Activated CD4-positive, alpha-beta memory T cell treated with anti-CD3 and anti-CD28 coated beads, Interleukin-2, amount 10 ng/mL, durations not matched to agents 7 days and 5 days (primary cell): ENCODE results near the gene TAF1C. TPM values are rescaled to one million over a fixed set of nuclear protein-coding genes. Genes with fewer than 3 reads are reported as not detected.
A peak's percentile ranks its signal among the peaks of the same experiment; 100 is the strongest.
"Not testable (repeated sequence)": the region's sequence is repeated elsewhere in the genome, so short reads cannot be mapped to it uniquely, and the experiment has no call there.

ENCODE experiments used
- CTCF ChIA-PET: fragments of 350-600 bp; sonication (Branson Sonifier 250); formaldehyde crosslinking; loops from one replicate; lab custom pipeline; 2021; ENCODE audit warnings: antibody characterized with exemption, inconsistent platforms; lab: Charles Lee
- POLR2A ChIA-PET: fragments of 350-600 bp; sonication (Branson Sonifier 250); formaldehyde crosslinking; loops from one replicate; lab custom pipeline; 2021; ENCODE audit warnings: antibody characterized with exemption; lab: Charles Lee
- DNase-seq: peaks from one replicate; pipeline ENCODE4 v3.0.0-alpha.2; 2020
- H3K27ac Mint-ChIP-seq: one replicate; pipeline ENCODE4 v1.8.0; 2021; ENCODE audit warnings: mild to moderate bottlenecking, mixed read lengths
- H3K27me3 Mint-ChIP-seq: one replicate; pipeline ENCODE4 v1.8.0; 2021; ENCODE audit warnings: mixed read lengths
- H3K36me3 Mint-ChIP-seq: one replicate; pipeline ENCODE4 v1.8.0; 2021; ENCODE audit warnings: low read depth, mixed read lengths
- H3K4me1 Mint-ChIP-seq: one replicate; pipeline ENCODE4 v1.8.0; 2021; ENCODE audit warnings: mixed read lengths
- H3K4me3 Mint-ChIP-seq: one replicate; pipeline ENCODE4 v1.8.0; 2021; ENCODE audit warnings: mild to moderate bottlenecking, mixed read lengths
- H3K9me3 Mint-ChIP-seq: one replicate; pipeline ENCODE4 v1.8.0; 2021; ENCODE audit warnings: mixed read lengths
- total RNA-seq, 2 experiments: library from RNA; stranded (reverse); gene quantifications; one replicate each; pipeline ENCODE4 v1.2.3, GENCODE V29; 2021

TAF1C gene
- total RNA-seq, 2 experiments from 2014 or later, result 47.2 to 51.9 TPM

- DNase-seq, H3K4me3 Mint-ChIP-seq, H3K27me3 Mint-ChIP-seq, H3K27ac Mint-ChIP-seq, POLR2A ChIA-PET, H3K9me3 Mint-ChIP-seq, H3K4me1 Mint-ChIP-seq, CTCF ChIA-PET, H3K36me3 Mint-ChIP-seq: not testable (repeated sequence)
Observed at GRCh38 chr16:84205123-84205522, 18.3 kb upstream of the TAF1C start.

DNA sequence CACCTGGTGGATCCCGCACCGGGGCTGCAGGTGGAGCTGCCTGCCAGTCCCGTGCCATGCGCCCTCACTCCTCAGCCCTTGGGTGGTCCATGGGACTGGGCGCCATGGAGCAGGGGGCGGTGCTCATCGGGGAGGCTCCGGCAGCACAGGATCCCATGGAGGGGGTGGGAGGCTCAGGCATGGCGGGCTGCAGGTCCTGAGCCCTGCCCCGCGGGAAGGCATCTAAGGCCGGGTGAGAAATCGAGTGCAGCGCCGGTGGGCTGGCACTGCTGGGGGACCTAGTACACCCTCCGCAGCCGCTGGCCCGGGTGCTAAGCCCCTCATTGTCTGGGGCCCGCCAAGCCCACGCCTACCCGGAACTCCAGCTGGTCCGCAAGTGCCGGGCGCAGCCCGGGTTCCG, 17.7 kb upstream of the TAF1C start:
- H3K36me3 Mint-ChIP-seq, H3K27ac Mint-ChIP-seq, DNase-seq, POLR2A ChIA-PET, H3K9me3 Mint-ChIP-seq, H3K4me3 Mint-ChIP-seq, H3K27me3 Mint-ChIP-seq, H3K4me1 Mint-ChIP-seq: not testable (repeated sequence)
- CTCF ChIA-PET, result interaction anchor here (1.2 kb wide), 1 partner anchor 17 kb away, joined by 4 read pairs; the partner anchor contains the start of gene TAF1C

DNA sequence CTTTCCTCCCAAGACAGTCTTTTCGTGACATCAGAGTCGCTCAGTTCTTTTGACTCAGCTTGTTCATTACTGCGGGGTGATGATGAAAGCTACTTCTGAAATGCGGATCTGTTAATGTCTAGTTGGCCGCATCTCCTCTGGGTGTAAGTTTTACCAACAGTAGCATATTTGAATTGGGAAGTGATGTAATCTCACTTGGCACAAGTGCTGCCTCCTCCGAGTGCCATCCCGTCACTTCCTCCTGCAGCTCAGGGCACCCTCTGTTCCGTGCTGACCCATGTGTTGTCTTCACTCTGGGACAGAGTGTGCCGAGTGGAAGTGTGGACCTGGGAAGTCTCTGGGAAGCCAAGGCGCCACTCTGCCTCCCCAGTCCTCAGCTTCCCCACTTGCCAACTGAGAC, 13.0 kb upstream of the TAF1C start:
- Mint-ChIP-seq H3K36me3 (no peaks in the 10 kb centered on the region), H3K27me3 (no peaks in the 10 kb centered on the region), H3K27ac (no peak overlapping the region), H3K9me3 (no peaks in the 10 kb centered on the region), H3K4me3 (no peak overlapping the region), H3K4me1 (peaks cover under 1% of the 10 kb centered on the region)
- no peak for DNase-seq
- POLR2A ChIA-PET, result no interaction called here
- CTCF ChIA-PET, result interaction anchor here (1.0 kb wide), 1 partner anchor 13 kb away, joined by 3 read pairs; the partner anchor contains the start of gene TAF1C

DNA sequence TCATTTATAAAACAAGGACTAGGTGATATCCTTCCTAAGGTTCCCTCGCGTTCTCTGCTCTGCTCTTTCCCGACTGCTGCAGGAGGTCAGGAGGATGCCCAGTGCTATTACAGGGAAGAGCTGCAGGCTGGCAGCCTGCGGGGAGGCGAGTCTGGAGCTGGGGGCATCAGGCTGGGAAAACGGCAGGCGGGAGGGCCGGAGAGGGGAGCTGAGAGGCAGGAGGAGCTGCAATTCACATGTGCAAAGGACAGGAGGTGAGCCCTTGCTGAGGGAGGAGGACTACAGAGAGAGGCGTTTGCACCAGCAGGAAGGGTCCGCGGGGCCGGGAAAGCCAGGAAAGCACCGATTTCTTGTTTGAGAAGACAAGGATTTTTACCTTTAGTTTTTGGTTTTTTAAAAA, 12.2 kb upstream of the TAF1C start:
- peaks cover 9% of the 10 kb centered on the region for H3K4me1 Mint-ChIP-seq
- ChIA-PET CTCF (interaction anchor here (1.0 to 1.2 kb wide), 2 partner anchors 12 kb away, joined by 3 to 4 read pairs; partner anchors contain the start of gene TAF1C), POLR2A (no interaction called here)
- no peaks in the 10 kb centered on the region for H3K9me3 Mint-ChIP-seq
- H3K27ac Mint-ChIP-seq, result no peak overlapping the region
- no peaks in the 10 kb centered on the region for H3K27me3 Mint-ChIP-seq
- H3K4me3 Mint-ChIP-seq, result no peak overlapping the region
- no peak for DNase-seq
- no peaks in the 10 kb centered on the region for H3K36me3 Mint-ChIP-seq

DNA sequence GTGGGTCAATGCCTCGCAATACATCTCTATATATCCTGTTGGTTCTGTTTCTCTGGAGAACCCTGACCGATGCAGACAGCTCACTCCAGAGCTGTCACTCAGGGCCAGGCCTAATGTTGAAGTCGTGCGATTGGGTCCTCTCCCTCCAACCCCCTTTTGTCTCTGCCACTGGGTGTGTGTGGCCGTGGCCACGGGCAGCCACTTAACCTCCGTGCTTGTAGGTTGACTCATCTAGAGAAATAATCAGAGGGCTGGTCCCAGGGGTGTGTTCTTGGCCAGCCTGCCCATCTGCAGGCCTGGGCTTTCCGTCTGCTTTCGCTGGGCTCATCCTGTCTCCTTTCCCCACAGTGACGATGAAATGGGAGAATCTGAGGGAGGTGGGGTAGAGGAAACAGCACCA, 11.5 kb upstream of the TAF1C start:
- Mint-ChIP-seq H3K27ac (no peak overlapping the region), H3K27me3 (no peaks in the 10 kb centered on the region), H3K4me1 (peaks cover 16% of the 10 kb centered on the region), H3K36me3 (no peaks in the 10 kb centered on the region), H3K4me3 (no peak overlapping the region), H3K9me3 (no peaks in the 10 kb centered on the region)
- ChIA-PET POLR2A (no interaction called here), CTCF (interaction anchor here (1.2 kb wide), 1 partner anchor 11 kb away, joined by 4 read pairs; the partner anchor contains the start of gene TAF1C)
- DNase-seq, result no peak

DNA sequence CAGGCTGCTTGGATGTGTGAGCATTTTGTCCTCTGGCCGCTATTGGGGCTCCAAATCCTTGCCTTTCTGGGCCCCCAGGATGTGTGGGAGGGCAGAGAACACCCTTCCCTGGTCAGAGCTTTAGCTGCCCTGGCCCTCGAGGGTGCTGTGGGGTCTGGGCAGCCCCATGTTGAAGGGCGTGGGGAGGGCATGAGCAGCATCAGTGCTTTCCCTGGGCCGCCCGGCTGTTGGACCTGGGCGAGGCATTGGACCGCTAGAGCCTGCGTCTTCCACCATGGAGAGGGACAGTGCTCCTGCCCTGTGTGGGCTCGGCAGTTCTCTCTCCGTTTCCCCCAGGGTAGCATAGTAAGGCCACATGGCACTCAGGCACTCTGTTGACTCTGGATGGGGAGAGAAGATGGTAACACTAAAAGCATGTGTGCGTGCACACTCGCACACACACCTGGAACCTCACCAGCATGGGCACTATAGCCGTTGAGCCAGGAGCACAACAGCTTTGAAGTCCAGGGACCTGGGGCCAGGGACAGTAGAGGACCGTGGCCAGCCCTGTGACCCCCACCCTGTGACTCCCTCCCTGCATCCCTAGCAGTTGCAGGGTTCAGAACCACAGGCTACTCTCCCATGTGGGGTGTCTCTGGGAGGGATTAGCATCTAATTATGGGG, 10.7 kb upstream of the TAF1C start:
- no peak for DNase-seq
- H3K4me3 Mint-ChIP-seq, result no peak overlapping the region
- H3K36me3 Mint-ChIP-seq, result no peaks in the 10 kb centered on the region
- H3K4me1 Mint-ChIP-seq, result peaks cover 19% of the 10 kb centered on the region
- H3K9me3 Mint-ChIP-seq, result no peaks in the 10 kb centered on the region
- POLR2A ChIA-PET, result no interaction called here
- H3K27me3 Mint-ChIP-seq, result no peaks in the 10 kb centered on the region
- CTCF ChIA-PET, result no interaction called here
- H3K27ac Mint-ChIP-seq, result no peak overlapping the region

GRCh38 chr16:84196727-84197394, 10.0 kb upstream of the TAF1C start:
- Mint-ChIP-seq H3K36me3 (no peaks in the 10 kb centered on the region), H3K4me1 (peaks cover 19% of the 10 kb centered on the region), H3K27me3 (no peaks in the 10 kb centered on the region), H3K9me3 (no peaks in the 10 kb centered on the region), H3K4me3 (no peak overlapping the region), H3K27ac (no peak overlapping the region)
- POLR2A ChIA-PET, result no interaction called here
- DNase-seq, result no peak
- CTCF ChIA-PET, result no interaction called here

DNA sequence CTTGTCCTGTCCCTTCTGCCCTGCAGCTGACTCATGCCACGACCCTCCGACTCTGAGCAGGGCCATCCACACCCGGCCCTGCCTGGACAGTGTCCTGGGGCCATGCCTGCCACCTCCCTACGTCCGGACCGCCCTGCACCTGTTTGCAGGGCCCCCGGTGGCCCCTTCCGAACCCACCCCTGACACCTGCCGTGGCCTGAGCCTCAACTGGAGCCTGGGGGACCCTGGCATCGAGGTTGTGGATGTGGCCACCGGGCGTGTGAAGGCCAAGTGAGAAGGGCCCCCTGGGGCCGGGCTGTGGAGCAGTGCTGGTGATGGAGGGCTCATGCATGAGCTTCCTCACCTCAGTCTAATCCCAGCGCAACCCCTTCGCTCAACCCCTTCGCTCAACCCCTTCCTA, 9.2 kb upstream of the TAF1C start:
- Mint-ChIP-seq H3K4me3 (no peak overlapping the region), H3K27me3 (no peaks in the 10 kb centered on the region), H3K36me3 (no peaks in the 10 kb centered on the region), H3K4me1 (peaks cover 19% of the 10 kb centered on the region), H3K27ac (no peak overlapping the region), H3K9me3 (no peaks in the 10 kb centered on the region)
- ChIA-PET POLR2A (no interaction called here), CTCF (no interaction called here)
- DNase-seq, result no peak

GRCh38 chr16:84195201-84196093, 8.6 kb upstream of the TAF1C start:
- CTCF ChIA-PET, result interaction anchor here (0.6 to 1.1 kb wide), 2 partner anchors 8 to 111 kb away, joined by 3 to 5 read pairs; partner anchors contain the start of gene TAF1C
- no peaks in the 10 kb centered on the region for H3K36me3 Mint-ChIP-seq
- no peak for DNase-seq
- no peaks in the 10 kb centered on the region for H3K27me3 Mint-ChIP-seq
- H3K9me3 Mint-ChIP-seq, result no peaks in the 10 kb centered on the region
- H3K4me3 Mint-ChIP-seq, result no peak overlapping the region
- POLR2A ChIA-PET, result no interaction called here
- no peak overlapping the region for H3K27ac Mint-ChIP-seq
- peaks cover 19% of the 10 kb centered on the region for H3K4me1 Mint-ChIP-seq

DNA sequence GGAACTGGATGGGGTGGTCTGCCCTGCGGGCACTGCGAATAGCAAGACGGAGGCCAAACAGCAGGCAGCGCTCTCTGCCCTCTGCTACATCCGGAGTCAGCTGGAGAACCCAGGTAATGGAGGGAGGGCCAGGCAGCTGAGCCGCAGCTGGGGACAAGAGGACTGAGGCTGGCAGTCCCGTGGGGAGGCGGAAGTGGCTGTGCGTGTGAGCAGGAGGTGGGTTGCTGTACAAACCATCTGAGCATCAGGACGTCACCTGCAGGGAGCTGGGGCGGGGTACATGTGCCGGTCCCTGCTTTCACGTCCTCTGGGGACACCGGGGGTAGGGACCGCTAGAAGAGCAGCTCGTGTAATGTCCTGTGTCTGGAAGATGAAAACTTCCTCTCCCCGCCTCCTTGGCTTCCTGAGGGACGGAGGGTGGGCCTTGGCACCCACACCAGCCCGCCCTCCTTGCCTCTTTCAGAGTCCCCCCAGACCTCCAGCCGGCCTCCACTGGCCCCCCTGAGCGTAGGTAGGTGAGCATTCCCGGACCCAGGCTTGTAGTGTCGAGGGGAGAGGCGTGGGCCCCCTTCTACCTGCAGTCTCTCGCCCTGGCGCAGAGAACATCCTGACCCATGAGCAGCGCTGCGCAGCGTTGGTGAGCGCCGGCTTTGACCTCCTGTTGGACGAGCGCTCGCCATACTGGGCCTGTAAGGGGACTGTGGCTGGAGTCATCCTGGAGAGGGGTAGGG, 7.8 kb upstream of the TAF1C start:
- peak; percentile 55 for DNase-seq
- Mint-ChIP-seq H3K4me3 (peak overlapping the region; percentile 32), H3K27ac (no peak overlapping the region), H3K9me3 (no peaks in the 10 kb centered on the region), H3K4me1 (peaks cover 19% of the 10 kb centered on the region), H3K27me3 (no peaks in the 10 kb centered on the region), H3K36me3 (no peaks in the 10 kb centered on the region)
- POLR2A ChIA-PET, result no interaction called here
- CTCF ChIA-PET, result interaction anchor here (1.1 kb wide), 1 partner anchor 8 kb away, joined by 5 read pairs; the partner anchor contains the start of gene TAF1C

- Mint-ChIP-seq H3K9me3 (no peaks in the 10 kb centered on the region), H3K4me3 (no peak overlapping the region), H3K27ac (no peak overlapping the region), H3K36me3 (no peaks in the 10 kb centered on the region), H3K4me1 (peaks cover 19% of the 10 kb centered on the region), H3K27me3 (no peaks in the 10 kb centered on the region)
- no peak for DNase-seq
- POLR2A ChIA-PET, result no interaction called here
- CTCF ChIA-PET, result no interaction called here
Observed at GRCh38 chr16:84194018-84194417, 7.2 kb upstream of the TAF1C start.

- H3K4me3 Mint-ChIP-seq, result no peak overlapping the region
Observed at GRCh38 chr16:84193480-84193879, 6.6 kb upstream of the TAF1C start.

More at GRCh38 chr16:84193480-84193879, 6.6 kb upstream of the TAF1C start:
- Mint-ChIP-seq H3K27me3 (no peaks in the 10 kb centered on the region), H3K36me3 (no peaks in the 10 kb centered on the region), H3K4me1 (peaks cover 19% of the 10 kb centered on the region), H3K27ac (no peak overlapping the region), H3K9me3 (no peaks in the 10 kb centered on the region)
- ChIA-PET POLR2A (interaction anchor here (1.0 kb wide), 1 partner anchor 77 kb away, joined by 5 read pairs; the partner anchor contains the start of gene MBTPS1), CTCF (no interaction called here)
- DNase-seq, result no peak
